ENCODE data around the gene TMEM174. TPM values are rescaled to one million over a fixed set of nuclear protein-coding genes. Genes with fewer than 3 reads are reported as not detected.

The TMEM174 gene
- total RNA-seq, 1 experiment from 2014 or later, result not detected

DNA sequence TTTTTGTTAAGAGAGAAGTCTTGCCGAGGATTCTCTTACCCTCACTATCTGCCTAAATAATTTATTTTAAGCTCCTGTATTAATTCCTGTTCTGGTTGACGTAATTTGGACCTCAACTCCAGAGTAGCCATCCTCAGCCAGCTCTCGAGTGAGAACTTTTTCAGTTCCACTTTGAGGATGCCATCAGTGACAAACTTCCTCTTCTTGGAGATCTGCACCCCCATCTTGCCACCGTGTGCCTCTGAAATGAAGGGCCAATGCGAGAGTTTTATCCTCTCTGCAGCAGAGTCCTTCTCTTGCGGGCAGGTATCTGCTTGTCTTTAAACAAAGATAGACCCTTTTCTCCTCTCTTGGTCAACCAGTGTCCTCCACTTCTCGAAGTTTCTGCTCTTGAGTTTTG is 19.5 kb upstream of the TMEM174 start:
- no peak for DNase-seq (ENCODE audit: low read depth)

DNA sequence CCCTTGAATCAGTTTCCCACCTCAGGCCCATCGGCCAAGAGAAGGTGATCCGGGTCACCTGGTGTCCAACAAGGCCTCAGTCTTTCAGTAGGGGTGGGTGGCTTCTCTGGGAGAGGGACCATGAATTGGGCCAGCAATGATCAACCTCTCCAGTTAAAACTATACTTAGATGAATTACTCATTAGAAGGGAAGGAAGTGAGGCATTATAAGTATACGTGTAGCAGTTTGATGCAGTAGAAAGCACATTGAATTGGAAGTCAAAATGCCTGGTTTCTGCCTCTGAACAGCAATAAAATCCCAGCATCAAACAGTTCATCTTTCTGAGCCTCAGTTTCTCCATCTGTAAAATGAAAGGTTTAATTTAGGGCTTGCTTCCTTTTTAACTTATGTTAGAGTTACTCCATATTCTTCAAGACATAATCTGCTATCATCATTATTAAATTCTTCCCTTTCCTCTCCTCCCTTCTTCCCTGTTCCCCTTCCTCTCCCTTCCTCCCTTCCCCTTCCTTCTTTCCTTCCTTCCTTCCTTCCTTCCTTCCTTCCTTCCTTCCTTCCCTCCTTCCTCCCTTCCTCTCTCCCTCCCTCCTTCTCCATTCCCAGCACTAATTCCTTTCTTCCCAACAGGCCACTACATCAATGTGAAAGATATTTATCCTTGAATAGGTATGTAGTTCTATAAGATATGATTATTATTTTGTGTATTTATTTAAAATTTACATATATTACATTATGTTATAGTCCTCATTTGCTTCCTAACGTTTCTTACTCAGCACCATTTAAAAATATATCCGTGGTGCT is 18.6 kb upstream of the TMEM174 start:
- DNase-seq (ENCODE audit: low read depth), result no peak

DNA sequence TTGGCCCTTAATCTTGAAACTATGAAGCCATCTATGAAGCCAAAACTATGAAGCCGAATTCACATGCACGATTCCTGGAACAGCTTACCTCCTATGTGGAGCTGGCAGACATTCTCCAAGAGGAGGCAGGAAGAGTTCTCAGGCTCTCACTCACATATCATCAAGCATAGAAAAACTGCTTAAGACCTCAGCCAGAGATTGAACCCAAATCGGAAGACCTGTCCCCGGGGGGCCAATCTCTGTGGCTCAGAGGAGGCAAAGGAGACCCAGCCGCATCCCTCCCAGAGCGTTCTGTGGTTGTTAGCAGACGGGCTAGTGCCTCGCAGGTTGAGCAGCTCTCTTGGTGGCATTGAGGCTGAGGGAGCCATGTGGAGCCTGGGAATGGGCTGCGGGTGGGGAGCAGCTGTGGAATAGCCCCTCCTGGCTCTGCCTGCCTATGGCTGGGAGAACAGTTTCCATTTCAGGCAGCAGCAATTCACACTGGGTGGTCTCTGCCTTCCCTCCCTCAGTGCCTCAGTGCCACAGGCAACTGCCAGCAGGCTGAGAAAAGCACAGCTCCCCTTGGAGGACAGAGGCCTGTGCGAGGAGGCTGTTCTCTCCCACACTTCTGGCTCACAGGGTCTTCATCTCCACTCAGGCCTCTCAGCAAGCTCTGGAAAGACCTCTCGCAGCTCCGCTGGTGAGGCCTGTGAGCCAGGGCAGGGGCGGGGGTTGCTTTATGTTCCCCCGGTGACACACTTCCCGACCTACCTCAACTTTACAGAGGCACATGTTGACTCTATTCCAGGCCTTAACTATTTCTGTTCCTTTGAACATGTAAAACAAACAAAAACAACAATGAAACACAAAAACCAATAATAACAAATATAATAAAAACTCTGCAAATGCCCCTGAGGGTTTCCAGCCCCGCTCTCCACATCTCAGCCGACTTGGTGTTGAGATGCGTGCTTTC is 17.4 kb upstream of the TMEM174 start:
- DNase-seq (ENCODE audit: low read depth), result no peak

- DNase-seq (ENCODE audit: low read depth), result no peak
Observed at GRCh38 chr5:73157414-73158303, 15.3 kb upstream of the TMEM174 start.

DNA sequence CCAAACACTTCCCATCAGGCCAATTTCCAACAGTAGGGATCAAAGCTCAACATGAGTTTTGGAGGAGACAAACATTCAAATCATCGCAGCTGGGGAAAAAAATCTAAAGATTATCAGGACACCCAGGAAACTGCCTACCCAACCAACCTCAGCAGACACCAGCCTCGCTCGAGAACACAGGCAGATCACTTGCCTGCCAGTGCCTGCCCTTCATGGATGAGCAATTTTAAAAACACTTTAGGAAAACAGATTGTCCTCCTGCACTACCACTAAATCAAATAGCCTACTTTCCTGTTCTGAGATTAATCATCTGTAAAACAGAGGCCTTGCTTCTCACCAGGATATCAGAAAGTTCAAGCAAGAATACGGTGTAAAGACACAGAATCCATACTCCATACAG is 14.7 kb upstream of the TMEM174 start:
- DNase-seq (ENCODE audit: low read depth), result no peak

DNA sequence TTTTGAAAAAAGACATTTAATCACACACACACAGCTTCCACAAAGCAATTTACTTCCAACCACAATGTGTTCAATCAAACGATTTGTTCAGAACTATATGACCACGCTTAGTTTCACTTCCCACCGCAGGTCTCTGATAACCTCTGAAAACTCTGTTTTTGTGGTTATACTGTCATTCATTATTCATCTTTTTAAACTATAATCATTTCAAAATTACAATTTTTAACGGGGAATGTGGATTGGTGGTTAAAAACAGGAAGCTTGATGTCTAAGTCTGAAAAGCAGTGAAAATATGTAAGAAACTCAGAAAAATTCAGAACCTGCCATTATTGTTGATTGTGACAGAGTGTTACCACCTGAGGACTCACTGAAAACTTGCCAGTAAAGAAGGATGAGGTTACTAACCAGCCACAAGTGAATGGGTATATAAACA is 12.7 kb upstream of the TMEM174 start:
- peak; percentile 41 for DNase-seq (ENCODE audit: low read depth)

DNA sequence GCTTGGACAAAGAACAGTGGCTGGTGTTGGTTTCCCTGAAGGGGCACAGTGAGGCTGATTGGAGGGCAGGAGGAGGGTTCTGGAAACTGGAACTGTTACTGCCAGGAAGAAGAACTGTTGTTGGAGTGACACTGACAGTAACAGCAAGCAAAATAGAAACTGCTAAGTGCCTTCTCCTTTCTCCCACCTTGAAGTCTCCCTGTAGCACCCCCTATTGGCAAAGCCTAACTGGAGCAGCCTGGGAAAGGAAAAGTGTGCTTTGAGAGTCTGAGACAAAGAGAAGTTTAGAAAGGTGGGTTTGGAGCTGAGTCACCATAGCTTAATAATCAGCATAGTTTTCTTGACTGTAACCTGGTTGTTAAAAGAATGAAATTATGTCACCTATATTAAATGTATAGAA is 2.5 kb upstream of the TMEM174 start:
- DNase-seq (ENCODE audit: low read depth), result peak; percentile 32

- no peak for DNase-seq (ENCODE audit: low read depth)
Observed at GRCh38 chr5:73171495-73171894, 1.5 kb upstream of the TMEM174 start.

DNA sequence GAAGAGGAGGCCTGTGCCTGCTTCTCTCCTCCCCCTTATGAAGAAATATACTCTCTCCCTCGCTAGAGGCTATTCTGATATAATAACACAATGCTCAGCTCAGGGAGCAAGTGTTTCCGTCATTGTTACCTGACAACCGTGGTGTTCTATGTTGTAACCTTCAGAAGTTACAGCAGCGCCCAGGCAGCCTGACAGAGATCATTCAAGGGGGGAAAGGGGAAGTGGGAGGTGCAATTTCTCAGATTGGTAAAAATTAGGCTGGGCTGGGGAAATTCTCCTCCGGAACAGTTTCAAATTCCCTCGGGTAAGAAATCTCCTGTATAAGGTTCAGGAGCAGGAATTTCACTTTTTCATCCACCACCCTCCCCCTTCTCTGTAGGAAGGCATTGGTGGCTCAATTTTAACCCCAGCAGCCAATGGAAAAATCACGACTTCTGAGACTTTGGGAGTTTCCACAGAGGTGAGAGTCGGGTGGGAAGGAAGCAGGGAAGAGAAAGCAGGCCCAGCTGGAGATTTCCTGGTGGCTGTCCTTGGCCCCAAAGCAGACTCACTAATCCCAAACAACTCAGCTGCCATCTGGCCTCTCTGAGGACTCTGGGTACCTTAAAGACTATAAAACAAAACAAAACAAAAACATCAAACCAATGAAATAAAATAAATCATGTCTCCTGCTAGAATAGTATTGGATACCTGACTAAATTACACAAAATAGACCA is 1.3 kb downstream of the TMEM174 start:
- no peak for DNase-seq (ENCODE audit: low read depth)

DNA sequence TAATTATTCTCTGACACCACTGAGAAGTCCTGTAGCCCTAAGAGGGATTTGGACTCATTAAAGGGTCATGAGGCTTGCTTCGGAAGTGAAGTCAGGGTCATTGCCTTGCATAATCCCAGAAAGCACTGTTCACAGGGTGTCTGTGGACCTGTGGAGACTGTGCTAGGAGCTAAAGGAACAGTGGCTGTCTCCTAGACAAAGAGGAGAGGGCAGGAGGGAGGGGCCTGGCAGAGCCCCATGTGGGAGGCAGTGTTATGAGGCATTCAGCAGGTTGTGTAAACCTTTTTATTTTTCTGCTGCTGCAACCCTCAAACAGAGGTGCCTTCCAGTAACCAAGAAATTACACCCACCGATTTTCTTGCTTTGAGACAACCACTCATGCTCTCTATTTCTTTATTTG is 3.3 kb downstream of the TMEM174 start:
- DNase-seq (ENCODE audit: low read depth), result no peak

GRCh38 chr5:73178265-73178664 is 5.3 kb downstream of the TMEM174 start:
- no peak for DNase-seq (ENCODE audit: low read depth)

DNA sequence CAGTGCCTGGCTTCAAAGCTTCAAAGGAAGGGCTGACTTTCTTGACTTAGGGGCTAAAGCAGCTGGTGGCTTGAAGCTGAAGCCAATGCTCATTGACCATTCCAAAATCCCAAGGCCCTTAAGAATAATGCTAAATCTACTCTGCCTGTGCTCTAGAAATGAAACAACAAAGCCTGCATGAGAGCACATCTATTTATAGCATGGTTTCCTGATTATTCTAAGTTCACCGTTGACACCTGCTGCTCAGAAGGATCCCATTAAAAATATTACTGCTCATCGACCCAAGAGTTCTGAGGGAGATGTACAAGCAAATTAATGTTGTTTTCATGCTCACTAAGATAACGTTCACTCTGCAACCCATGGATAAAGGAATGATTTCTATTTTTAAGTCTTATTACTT is 6.7 kb downstream of the TMEM174 start:
- no peak for DNase-seq (ENCODE audit: low read depth)

- no peak for DNase-seq (ENCODE audit: low read depth)
Observed at GRCh38 chr5:73180566-73180965, 7.6 kb downstream of the TMEM174 start.

GRCh38 chr5:73182307-73182706 is 9.3 kb downstream of the TMEM174 start:
- no peak for DNase-seq (ENCODE audit: low read depth)

GRCh38 chr5:73183000-73183399 is 10.0 kb downstream of the TMEM174 start:
- no peak for DNase-seq (ENCODE audit: low read depth)

DNA sequence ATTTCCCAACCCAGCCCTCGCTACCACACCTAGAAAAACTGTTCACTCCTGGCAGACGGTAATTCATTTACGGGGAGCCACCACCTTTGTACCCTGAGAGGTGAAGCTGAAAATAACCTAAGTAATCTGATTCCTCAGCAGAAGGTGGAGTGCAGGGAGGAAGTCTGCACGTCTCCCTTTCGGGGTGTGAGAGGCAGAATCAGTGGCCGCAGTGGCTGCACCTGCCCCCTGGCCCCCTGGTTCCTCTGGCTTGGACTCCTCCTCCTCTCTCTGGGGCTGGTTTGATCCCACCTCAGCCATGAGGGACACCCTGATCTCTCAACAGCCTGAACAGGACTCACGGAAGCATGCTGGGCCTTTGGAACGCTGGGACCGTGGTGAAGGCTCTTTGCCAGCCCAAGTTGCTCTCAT is 10.5 kb downstream of the TMEM174 start:
- DNase-seq (ENCODE audit: low read depth), result no peak

- DNase-seq (ENCODE audit: low read depth), result no peak
Observed at GRCh38 chr5:73186976-73187375, 14.0 kb downstream of the TMEM174 start.

DNA sequence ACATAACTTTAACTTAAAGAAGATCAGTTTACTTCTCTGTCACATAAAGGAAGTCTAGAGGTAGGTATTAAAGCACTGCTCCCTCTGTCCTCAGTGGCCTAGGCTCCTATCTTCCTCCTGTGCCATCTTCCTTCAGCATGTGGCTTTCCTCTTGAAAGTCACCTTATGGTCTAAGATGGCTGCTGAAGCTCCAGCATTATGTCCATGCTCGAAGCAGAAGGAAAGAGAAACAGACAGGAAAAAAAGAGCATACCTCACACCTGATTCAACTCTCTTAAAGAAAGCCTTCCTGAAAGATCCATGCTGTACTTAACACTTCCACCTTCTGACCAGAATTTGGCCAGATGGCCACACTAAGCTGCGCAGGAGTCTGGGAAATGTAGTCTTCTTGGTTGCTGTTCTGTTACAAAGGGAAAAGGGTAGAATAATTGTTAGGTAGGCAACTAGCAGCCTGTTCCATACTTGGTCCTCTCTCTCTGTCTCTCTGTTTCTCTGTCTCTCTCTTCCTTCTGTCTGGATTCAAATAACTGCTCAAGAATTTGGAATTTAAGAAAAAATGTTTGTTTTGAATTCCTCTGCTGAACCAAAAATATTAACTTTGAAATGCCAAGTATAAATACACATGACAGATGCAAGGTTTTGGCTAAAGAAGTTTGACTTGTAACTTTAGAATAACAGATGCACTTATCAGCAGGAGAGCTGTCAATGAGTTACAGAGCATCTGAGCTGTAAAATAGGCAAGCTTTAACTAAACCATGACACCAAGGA is 16.0 kb downstream of the TMEM174 start:
- no peak for DNase-seq (ENCODE audit: low read depth)

DNA sequence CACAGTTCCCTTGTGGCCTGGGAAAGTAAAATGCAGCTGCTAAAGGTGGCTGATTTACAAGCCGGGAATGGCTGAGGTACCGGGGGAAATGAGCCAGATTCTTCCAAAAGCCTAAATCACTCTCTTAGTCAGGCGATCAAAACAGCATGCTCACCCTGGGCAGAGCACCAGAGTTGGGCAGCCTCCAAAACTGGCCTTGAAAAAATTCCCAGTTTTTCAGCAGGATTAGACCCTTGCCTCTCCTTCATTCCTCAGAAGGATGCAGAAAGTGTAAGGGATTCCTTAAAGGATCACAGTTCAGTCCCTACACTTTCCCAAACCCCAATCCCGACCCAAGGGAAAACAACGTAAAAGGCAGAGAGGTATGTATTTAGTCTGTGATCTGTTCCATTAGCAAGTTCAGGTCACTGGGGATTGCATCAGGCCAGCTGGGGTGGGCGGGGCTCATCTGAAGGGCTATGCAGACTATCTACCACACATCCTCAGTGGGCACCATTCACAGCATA is 16.9 kb downstream of the TMEM174 start:
- DNase-seq (ENCODE audit: low read depth), result peak; percentile 52

- DNase-seq (ENCODE audit: low read depth), result no peak
Observed at GRCh38 chr5:73192370-73192769, 19.4 kb downstream of the TMEM174 start.
